ENCODE measurements around the gene TES. TPM values are rescaled to one million over a fixed set of nuclear protein-coding genes. Genes with fewer than 3 reads are reported as not detected.

TES gene
- total and polyA plus RNA-seq, 2 of the 8 experiments (the other 6 are each of a cell fraction or from before 2014, with no cell fraction given): 18.2 to 36.3 TPM

- H3K56ac ChIP-seq (replicated peaks; ENCODE audit: insufficient read length, low read depth, low read length): no peak overlapping the region
- DNase-seq (ENCODE audit: low read depth in 1 of 2, low spot score in 2 of 2) (no peak), FAIRE-seq (no peak)
- H3K4me3 ChIP-seq (ENCODE audit: extremely low read depth in 1 of 4, insufficient read depth in 2 of 4, low read depth in 3 of 4, low read length in 4 of 4): no peak overlapping the region
- 89% methylated on average over 3 of the region's 3 CpGs; no CpG with 5 or more reads in 1 of the 2 experiments for WGBS, 2 experiments (ENCODE audit: extremely low coverage in 1 of 2, insufficient coverage in 1 of 2, insufficient read length in 1 of 2, insufficient replicate concordance in 2 of 2, low coverage in 1 of 2, low lambda C conversion rate in 2 of 2, missing lambda C conversion rate in 1 of 2)
- H4K5ac ChIP-seq (ENCODE audit: insufficient read length, low read depth, low read length): no peak overlapping the region
- no peaks in the 10 kb centered on the region for H3K27me3 ChIP-seq (replicated peaks in 1 of 4; ENCODE audit: control insufficient read depth in 3 of 4, extremely low read depth in 1 of 4, insufficient read depth in 3 of 4, low read length in 3 of 4)
- H2AFZ ChIP-seq (ENCODE audit: low read length): no peak overlapping the region
- H3K4me2 ChIP-seq (ENCODE audit: insufficient read depth in 1 of 2, low read depth in 2 of 2, low read length in 2 of 2): no peak overlapping the region
- no peak overlapping the region for H2BK15ac ChIP-seq (ENCODE audit: low read length)
- no peak overlapping the region for H3K18ac ChIP-seq (ENCODE audit: extremely low read depth, low read length)
- no peak overlapping the region for H3K27ac ChIP-seq (ENCODE audit: low read depth, low read length)
- no peak overlapping the region for H3K14ac ChIP-seq (ENCODE audit: insufficient read length)
- H2BK5ac ChIP-seq (ENCODE audit: low read depth, low read length): no peak overlapping the region
- H3K9me3 ChIP-seq (ENCODE audit: insufficient read depth in 2 of 2, low read depth in 1 of 2, low read length in 1 of 2): no peaks in the 10 kb centered on the region
- H2BK120ac ChIP-seq (replicated peaks; ENCODE audit: low read depth, low read length): no peak overlapping the region
- no peaks in the 10 kb centered on the region for H3K79me1 ChIP-seq (ENCODE audit: low read depth, low read length)
- H4K91ac ChIP-seq (replicated peaks; ENCODE audit: insufficient read length, low read length): no peak overlapping the region
- peaks cover 0 to 16% of the 10 kb centered on the region in 2 experiments; a peak in 2 of 4 replicates for H3K79me2 ChIP-seq (ENCODE audit: control insufficient read depth in 1 of 2, insufficient read depth in 2 of 2, low read length in 2 of 2)
- H3K23me2 ChIP-seq (ENCODE audit: low read depth, low read length): no peaks in the 10 kb centered on the region
- ChIA-PET POLR2A (ENCODE audit: partially characterized antibody) (no interaction called here), CTCF (ENCODE audit: partially characterized antibody) (interaction anchor here (1.0 to 3.4 kb wide), 3 partner anchors 15 to 45 kb away, joined by 3 to 23 read pairs (median 16); no protein-coding TSS in a partner anchor)
- H3K9ac ChIP-seq (replicated peaks in 1 of 4; ENCODE audit: extremely low read depth in 1 of 4, low read depth in 3 of 4, low read length in 3 of 4): no peak overlapping the region
- H2AK5ac ChIP-seq (ENCODE audit: low read depth, low read length): no peak overlapping the region
- H3K4me1 ChIP-seq (replicated peaks in 1 of 4; ENCODE audit: control insufficient read depth in 3 of 4, insufficient read depth in 4 of 4, low read length in 3 of 4): no peaks in the 10 kb centered on the region
- H3K4ac ChIP-seq (replicated peaks; ENCODE audit: insufficient read length, low read depth, low read length): no peak overlapping the region
- H4K20me1 ChIP-seq (replicated peaks in 1 of 2; ENCODE audit: control insufficient read depth in 1 of 2, insufficient read depth in 2 of 2, low read length in 2 of 2): no peaks in the 10 kb centered on the region
- no peak overlapping the region for H3K23ac ChIP-seq (ENCODE audit: insufficient read length)
- no peak overlapping the region for H4K8ac ChIP-seq (ENCODE audit: extremely low read depth, insufficient read depth, low read length)
- H3K36me3 ChIP-seq (ENCODE audit: control insufficient read depth in 2 of 4, insufficient read depth in 4 of 4, low read length in 3 of 4): no peaks in the 10 kb centered on the region; a peak in 1 of 8 replicates
- no peak overlapping the region for H2BK20ac ChIP-seq (ENCODE audit: low read length)
- H2BK12ac ChIP-seq (ENCODE audit: low read depth, low read length): no peak overlapping the region
- TF ChIP-seq CHD2 (IDR thresholded peaks at IDR 0.05; ENCODE audit: low read length) (no peak), PHF8 (conservative IDR thresholded peaks at IDR 0.05; ENCODE audit: low read depth, low read length) (no peak), GTF2F1 (IDR thresholded peaks at IDR 0.05; ENCODE audit: borderline replicate concordance, low read depth, low read length) (no peak), BRCA1 (IDR thresholded peaks at IDR 0.05; ENCODE audit: low read depth, low read length) (no peak), POLR2A (IDR thresholded peaks at IDR 0.05; ENCODE audit: control extremely low read depth in 1 of 2, low read depth in 2 of 2, low read length in 2 of 2) (no peak), SP4 (IDR thresholded peaks at IDR 0.05; ENCODE audit: low read length) (no peak), CBX5 (IDR thresholded peaks at IDR 0.05; ENCODE audit: low read depth, low read length) (no peak), HDAC6 (IDR thresholded peaks at IDR 0.05; ENCODE audit: low read depth, low read length) (no peak), RNF2 (IDR thresholded peaks at IDR 0.05; ENCODE audit: borderline replicate concordance, low read depth, low read length, missing control alignments, poor library complexity, severe bottlenecking) (no peak), RXRA (IDR thresholded peaks at IDR 0.05; ENCODE audit: insufficient read depth, low read depth, low read length) (no peak)
- TF ChIP-seq, protein P1, sequence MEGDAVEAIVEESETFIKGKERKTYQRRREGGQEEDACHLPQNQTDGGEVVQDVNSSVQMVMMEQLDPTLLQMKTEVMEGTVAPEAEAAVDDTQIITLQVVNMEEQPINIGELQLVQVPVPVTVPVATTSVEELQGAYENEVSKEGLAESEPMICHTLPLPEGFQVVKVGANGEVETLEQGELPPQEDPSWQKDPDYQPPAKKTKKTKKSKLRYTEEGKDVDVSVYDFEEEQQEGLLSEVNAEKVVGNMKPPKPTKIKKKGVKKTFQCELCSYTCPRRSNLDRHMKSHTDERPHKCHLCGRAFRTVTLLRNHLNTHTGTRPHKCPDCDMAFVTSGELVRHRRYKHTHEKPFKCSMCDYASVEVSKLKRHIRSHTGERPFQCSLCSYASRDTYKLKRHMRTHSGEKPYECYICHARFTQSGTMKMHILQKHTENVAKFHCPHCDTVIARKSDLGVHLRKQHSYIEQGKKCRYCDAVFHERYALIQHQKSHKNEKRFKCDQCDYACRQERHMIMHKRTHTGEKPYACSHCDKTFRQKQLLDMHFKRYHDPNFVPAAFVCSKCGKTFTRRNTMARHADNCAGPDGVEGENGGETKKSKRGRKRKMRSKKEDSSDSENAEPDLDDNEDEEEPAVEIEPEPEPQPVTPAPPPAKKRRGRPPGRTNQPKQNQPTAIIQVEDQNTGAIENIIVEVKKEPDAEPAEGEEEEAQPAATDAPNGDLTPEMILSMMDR (IDR thresholded peaks at IDR 0.05; ENCODE audit: control extremely low read depth in 1 of 3, insufficient read depth in 1 of 3, low read depth in 1 of 3, low read length in 3 of 3): no peak
These were observed 6.7 kb downstream of the TES start for GRCh38 chr7:116216956-116217571.
